ENCODE results near the gene PRRC2A. TPM values are rescaled to one million over a fixed set of nuclear protein-coding genes. Genes with fewer than 3 reads are reported as not detected.

PRRC2A gene
- 381 and 383 TPM in 2 replicates for total RNA-seq (2021)
- long read RNA-seq, partial matches to known transcripts: 95 of 118 reads
- long read RNA-seq, other reads (novel, unspliced or antisense): 23 of 118 reads

DNA sequence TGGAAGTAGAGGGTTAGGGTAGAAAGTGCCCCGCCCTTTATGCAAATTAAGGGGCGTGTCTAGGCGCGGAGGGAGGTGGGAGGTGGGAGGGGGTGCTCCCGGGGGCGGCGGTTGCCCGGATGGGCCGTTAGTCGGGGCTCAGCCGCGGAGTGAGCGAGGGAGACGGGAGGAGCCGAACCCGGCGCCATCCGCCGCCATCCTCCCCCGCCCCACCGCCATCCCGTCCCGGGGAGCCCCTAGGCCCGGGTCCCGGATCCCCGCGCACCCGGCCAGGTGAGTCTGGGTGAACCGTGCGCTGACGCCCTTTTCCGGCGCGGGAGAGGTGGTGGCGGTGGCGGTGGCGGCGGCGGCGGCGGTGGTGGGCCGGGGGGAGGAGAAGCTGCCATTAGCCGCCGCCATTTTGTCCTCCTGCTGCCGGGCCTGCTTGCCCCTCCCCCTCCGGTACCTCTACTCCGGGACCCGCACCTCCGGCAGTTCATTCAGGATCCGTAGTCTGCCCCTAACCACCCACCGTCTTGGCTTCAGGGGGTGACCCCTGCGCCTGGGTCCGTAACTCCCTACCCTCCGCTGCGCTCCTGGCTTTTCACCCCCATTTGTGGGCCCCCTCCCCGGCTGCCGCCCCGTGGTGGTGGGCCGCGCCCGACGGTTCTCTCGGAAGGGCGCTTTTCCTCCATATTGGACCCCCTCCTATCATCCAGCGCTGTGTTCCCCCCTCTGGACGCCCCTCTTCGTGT, at the start of gene PRRC2A:
Gene PRRC2A (plus strand): TSS at position 130 of the 734 bp plus-strand sequence. CDS start 2,075 bp downstream, outside the sequence.
- peak; percentile 85 for DNase-seq
- Mint-ChIP-seq H3K36me3 (ENCODE audit: insufficient read depth in 1 of 3, low read depth in 3 of 3) (peaks cover 42 to 47% (median 47%) of the 10 kb centered on the region in 3 experiments), H3K27me3 (ENCODE audit: low read depth) (no peaks in the 10 kb centered on the region), H3K27ac (peak within 1 kb of the TSS; percentile 100), H3K4me3 (peak within 1 kb of the TSS; percentile 93 to 98), H3K4me1 (peaks cover 21 to 26% of the 10 kb centered on the region in 2 experiments), H3K9me3 (no peaks in the 10 kb centered on the region; a peak in 1 of 5 replicates)
- Histone ChIP-seq H3K79me1 (ENCODE audit: insufficient read depth, low read depth, low read length, poor library complexity, severe bottlenecking) (peaks cover 2% of the 10 kb centered on the region), H3K14ac (ENCODE audit: insufficient read depth, low read length) (peak within 1 kb of the TSS; percentile 98), H2BK5ac (ENCODE audit: insufficient read length, low read length) (no peak within 1 kb of the TSS), H3K56ac (ENCODE audit: insufficient read length, low read depth, low read length) (no peak within 1 kb of the TSS), H3K4me2 (ENCODE audit: insufficient read depth, insufficient read length, low read length) (peak within 1 kb of the TSS; percentile 92), H3T11ph (ENCODE audit: low read length) (peak within 1 kb of the TSS; percentile 30), H2BK120ac (ENCODE audit: low read depth, low read length, poor library complexity, severe bottlenecking) (peak within 1 kb of the TSS; percentile 90), H3K27me3 (ENCODE audit: insufficient read depth, low read length) (no peaks in the 10 kb centered on the region), H3K9ac (ENCODE audit: extremely low read depth, insufficient read length, low read length) (peak within 1 kb of the TSS; percentile 91), H2BK15ac (ENCODE audit: low read depth, low read length) (no peak within 1 kb of the TSS), H3K79me2 (ENCODE audit: insufficient read depth, low read length) (peaks cover 20% of the 10 kb centered on the region), H3K9me3 (ENCODE audit: control insufficient read depth, low read depth, low read length) (no peaks in the 10 kb centered on the region), H3K4me1 (ENCODE audit: insufficient read depth, low read length) (peaks cover 7% of the 10 kb centered on the region), H3K23ac (ENCODE audit: insufficient read length, low read depth, low read length) (no peak within 1 kb of the TSS), H3K18ac (ENCODE audit: insufficient read length, low read depth, low read length) (peak within 1 kb of the TSS; percentile 92), H4K8ac (replicated peaks; ENCODE audit: insufficient read length, low read depth, low read length) (no peak within 1 kb of the TSS), H4K91ac (ENCODE audit: insufficient read length, low read depth, low read length) (no peak within 1 kb of the TSS), H3K23me2 (ENCODE audit: insufficient read length, low read depth, low read length, poor library complexity, severe bottlenecking) (peaks cover 8% of the 10 kb centered on the region), H4K20me1 (ENCODE audit: control insufficient read depth, insufficient read depth, insufficient read length) (no peaks in the 10 kb centered on the region), H2BK20ac (ENCODE audit: low read depth, low read length, poor library complexity, severe bottlenecking) (no peak within 1 kb of the TSS), H3K4ac (ENCODE audit: low read depth, low read length) (no peak within 1 kb of the TSS; the same call in 1 of the 2 replicates), H4K5ac (ENCODE audit: insufficient read length, low read depth, low read length) (no peak within 1 kb of the TSS), H2BK12ac (ENCODE audit: insufficient read length, low read depth, low read length) (no peak within 1 kb of the TSS), H2AK5ac (ENCODE audit: insufficient read length, low read length) (no peak within 1 kb of the TSS), H3K27ac (ENCODE audit: insufficient read length, low read depth, low read length) (peak within 1 kb of the TSS; percentile 86), H2AFZ (ENCODE audit: low read length) (no peak within 1 kb of the TSS)
- WGBS (ENCODE audit: extremely low coverage, insufficient read length, low lambda C conversion rate): no CpG with 5 or more reads among the region's 67 CpGs
- TF ChIP-seq CTCF (conservative IDR thresholded peaks at IDR 0.05): no peak

Data from H9 (cell line).